Right forelimb (tissue), 1 donor: ENCODE data around the gene KDM5C.

Experiments used
- DNase-seq: peaks from one replicate; pipeline ENCODE4 v3.0.0-alpha.2; 2018

Gene KDM5C

GRCh38 chrX:53224860-53225797, at the start of gene KDM5C:
TSS of gene KDM5C (minus strand) at chrX:53225207. CDS start at chrX:53224889, 318 bp downstream.
- peak; percentile 88 for DNase-seq

DNA sequence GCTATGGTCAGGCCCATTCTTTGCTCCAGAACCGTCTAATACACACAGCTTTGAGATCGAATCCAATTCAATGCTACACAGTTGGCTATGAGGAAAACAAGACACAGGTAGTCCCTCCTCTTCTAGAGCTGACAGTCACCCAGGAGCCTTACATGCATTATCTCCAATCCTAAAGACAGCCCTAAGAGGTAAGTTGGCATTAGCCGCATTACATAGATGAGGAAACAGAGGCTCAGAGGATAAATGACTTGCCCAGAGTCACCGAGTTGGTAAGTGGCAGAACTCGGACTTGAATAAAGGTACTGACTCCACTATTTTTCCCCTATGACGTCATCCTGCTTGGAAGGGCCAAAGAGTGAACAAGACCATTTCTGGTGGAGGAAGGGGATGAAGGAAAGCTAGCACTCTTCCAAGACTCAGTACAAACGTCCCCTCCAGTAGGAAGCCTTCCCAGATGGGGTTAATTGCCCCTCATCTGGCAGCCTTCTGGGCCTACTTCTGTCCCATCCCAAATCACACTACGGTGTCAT, 47.9 kb upstream of the KDM5C start:
- DNase-seq, result no peak

GRCh38 chrX:53269536-53270107, 44.6 kb upstream of the KDM5C start:
- no peak for DNase-seq

DNA sequence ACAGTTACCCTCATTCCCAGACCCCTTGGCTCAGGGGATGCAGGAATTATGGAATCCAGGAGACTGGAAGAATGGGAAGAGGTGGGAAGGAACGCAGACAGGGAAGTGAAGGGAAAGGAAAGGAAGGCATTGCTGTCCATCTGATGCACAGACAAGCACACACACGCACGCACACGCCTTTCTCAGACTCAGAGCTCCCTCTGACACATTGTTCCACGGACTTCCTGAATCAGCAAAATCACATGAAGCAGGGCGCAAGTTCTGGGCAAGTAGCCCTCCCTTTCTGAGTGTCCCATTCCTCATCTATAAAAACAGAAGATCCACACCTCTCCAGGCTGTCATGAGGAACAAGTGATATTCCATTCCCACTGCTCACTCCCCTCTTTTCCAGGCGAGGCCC, 43.2 kb upstream of the KDM5C start:
- DNase-seq, result no peak

DNA sequence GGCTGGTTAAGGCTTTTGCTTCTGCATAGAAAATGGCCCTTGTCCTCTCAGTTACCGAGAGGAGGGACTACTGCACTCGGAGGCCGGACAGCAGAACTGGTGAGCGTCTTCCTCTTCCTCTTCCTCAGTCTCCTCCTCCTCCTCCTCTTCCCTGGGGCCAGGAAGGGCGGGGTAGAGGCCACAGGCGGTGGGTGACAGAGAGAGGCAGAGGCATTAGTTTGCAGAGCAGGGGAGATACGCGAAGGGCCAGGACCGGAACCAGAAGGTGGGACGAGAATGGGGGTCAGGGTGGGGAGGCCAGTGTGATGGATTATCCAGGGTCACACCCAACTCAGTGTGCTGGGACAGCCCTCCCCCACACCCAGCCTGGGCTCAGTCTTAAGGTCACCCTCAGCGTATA, 41.9 kb upstream of the KDM5C start:
- DNase-seq, result no peak

DNA sequence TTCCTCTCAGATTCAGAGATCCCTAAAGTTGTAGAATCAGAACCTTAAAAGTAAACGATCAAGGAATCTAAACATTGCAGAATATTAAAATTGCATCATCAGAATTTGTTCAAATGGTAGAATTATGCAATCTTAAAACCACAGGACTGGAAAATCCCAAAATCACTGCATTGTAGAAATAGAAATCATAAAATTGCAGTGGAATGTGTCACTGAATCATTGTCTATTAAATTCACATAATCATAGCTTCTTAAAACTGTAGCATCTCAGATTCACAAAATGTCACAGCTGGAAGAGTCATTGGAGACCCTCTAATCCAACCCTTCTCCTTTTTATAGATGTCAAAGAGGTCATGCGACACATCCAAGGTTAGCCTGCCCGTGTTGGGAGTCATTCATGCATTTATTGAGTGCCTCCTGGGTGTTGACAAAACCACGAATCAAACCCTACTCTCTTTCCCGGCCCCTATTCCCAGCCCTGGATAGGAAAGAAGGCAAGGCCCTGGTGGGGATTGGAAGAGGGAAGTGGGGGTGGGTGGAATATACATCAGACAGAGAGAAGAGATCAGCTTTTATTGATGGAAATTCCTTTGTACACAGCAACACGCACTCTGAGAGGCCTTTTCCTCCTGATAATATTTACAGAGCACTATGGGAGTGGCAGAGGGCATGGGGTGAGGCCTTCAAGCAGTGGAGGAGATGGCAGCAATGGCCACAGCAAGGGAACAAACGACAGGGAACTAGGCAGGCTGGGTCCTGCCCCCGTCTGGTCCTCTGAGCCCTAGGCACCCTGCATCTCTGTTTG, 41.0 kb upstream of the KDM5C start:
- DNase-seq, result no peak

GRCh38 chrX:53263597-53264094, 38.6 kb upstream of the KDM5C start:
- DNase-seq, result no peak

DNA sequence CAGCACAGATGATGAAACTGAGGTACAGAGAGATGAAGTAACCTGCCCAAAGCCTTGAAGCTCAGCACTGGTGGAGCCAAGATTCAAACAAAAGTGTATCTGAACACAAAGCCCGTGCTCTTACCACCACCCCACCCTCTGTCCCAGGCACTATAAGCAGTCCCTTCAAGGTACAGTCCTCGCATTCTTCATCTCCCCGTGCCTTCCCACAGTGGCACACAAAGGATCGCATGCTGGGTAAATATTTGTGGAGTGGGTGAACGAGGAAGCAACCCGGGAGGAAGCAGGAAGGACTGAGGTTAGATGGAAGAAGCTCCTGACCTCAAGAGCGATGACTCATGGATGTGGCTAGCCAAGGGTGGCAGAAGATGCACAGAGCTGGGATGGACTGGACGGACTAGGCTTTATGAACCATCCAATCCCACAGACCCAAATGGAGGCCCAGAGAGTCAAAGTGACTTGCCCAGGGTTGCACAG, 37.9 kb upstream of the KDM5C start:
- DNase-seq, result no peak

- DNase-seq, result no peak
Measured at GRCh38 chrX:53262189-53262917, 37.3 kb upstream of the KDM5C start.

- no peak for DNase-seq
Measured at GRCh38 chrX:53261355-53261972, 36.5 kb upstream of the KDM5C start.

DNA sequence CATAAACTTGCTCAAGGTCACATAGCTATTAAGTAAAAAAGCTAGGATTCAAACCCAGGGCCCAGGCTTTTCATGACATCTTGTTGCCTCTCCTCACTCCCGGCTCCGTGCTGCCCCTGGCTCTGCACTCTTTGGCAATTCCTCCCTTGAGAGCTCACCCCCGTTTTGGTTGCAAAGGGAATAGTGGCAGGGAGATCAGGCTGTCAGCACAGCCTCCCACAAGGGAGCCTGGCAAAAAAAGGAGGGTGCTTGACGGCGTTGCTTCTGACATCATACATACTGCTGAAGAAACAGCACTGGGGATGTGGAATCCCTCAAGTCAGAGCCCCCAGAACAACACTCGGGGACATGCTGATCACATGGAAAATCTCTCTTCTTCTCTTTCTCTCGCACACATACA, 35.8 kb upstream of the KDM5C start:
- no peak for DNase-seq

DNA sequence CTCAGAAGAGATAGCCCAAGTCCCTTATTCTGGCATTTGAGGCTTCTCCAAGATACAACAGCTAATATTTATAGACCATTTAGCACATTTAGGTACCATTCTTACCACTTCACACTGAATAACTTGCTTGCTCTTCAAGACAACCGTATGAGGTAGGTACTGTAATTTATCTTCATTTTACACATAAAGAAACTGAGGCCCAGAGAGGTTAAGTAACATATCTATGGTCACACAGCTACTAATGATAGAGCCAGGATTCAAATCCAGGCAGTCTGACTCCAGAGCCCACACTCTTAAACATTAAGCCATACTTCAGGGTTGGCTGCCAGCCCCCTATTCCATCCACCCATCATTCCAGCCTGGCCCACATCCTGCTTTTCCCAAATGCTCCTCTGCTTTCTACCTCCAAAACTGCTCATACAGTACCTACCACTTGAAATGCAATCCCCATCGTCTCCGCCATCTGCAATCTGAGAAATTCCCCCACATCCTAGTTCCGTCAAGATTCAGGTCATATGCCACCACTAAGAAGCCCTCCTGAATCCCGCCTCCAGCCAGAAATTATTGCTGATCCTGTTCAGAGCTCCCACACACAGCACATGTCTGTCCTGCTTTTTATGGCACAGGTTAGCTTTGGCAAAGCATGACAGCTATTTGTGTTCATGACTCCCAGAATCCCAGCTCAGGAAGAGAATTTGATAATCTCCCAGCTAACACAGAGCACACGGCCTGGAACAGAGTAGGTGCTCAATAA, 32.8 kb upstream of the KDM5C start:
- DNase-seq, result no peak

DNA sequence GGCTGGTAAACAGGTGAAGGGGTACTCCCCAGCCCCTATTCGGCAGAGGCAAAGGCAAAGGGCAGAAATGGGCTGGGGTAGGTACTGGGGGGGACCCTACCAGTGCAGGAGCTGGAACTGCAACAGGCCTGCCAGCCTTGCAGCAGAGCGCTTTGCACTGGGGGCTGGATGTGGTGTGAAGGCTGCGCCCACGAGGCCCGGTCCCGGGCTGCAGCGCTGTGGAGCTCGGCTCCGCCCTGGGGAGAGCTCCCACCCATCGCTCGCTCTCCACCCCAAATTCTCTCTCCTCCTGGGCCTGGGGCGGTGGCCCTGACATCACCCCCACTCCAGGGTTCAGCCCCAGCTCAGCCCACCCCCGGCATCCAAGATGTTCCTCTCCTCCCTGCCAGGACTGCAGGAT, 32.2 kb upstream of the KDM5C start:
- DNase-seq, result no peak

DNA sequence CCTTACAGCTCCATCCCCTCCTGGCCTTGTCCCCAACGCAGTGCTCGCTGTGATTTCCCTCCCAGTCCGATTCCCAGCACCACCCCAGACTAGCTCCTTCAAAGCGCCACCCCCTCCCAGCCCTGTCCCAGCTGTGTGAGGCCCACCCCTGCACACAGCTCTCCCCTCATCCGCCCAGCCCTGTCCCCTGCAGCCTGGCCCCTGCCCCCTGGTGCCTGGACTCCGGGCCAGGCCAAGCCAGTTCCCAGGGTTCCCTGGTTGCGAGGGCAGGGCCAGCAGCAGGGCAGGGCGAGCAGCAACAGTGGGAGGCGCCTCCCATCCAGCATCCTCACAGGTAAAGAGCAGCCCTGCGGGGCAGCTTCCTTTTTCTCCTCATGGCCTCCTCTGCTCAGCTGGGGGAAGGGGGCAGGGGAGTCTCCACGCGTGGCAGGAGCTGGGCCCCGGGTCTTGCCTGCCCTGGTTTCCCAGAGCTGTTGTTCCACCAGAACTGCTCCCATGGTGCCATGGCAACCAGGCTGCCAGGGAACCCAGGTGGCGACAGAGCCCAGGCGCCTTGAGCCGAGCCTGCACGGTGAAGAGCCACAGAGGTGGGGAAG, 31.5 kb upstream of the KDM5C start:
- DNase-seq, result no peak

GRCh38 chrX:53255738-53256191, 30.8 kb upstream of the KDM5C start:
- no peak for DNase-seq

DNA sequence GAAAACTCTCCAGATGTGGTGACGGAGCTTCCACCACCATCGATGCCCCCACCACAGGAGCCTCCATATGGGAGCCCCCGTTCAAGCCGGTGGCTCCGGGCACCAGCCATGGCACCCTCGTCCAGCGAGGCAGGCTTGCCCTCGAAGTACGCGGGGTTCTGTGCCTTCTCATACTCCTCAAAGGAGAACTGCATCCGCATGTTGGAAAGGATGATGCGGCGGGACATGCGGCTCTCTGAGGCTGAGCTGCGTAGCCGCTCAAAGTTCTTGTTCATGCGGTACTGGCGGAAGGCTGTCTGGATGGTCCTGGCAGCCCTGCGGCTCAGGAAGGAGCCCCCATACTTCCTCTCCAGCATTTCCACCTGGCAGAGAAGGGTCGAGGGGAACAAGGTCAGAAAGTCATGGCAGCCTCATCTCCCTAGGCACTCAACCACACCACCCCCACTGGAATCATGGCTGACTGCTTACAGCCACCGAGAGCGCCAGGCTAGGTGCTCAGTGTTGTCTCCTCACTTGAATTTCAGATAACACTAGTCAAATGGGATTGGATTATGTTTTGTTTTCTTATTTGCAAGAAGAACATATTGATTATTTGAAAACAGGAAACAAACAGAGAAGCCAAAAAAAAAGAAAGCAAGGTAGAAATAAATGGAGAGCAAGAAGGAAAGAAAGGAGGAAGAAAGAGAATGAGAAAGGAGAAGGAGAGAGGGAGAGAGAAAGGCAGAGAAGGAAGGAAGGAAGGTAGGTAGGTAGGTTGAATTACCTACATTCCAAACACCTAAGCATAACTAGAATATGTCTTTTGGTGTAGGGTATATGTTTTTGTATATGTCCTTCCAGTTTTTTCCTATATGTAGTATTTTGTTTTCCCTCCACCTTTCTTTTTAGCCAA, 29.8 kb upstream of the KDM5C start:
- no peak for DNase-seq

GRCh38 chrX:53253293-53254020, 28.4 kb upstream of the KDM5C start:
- DNase-seq, result no peak

GRCh38 chrX:53251307-53251706, 26.3 kb upstream of the KDM5C start:
- no peak for DNase-seq

DNA sequence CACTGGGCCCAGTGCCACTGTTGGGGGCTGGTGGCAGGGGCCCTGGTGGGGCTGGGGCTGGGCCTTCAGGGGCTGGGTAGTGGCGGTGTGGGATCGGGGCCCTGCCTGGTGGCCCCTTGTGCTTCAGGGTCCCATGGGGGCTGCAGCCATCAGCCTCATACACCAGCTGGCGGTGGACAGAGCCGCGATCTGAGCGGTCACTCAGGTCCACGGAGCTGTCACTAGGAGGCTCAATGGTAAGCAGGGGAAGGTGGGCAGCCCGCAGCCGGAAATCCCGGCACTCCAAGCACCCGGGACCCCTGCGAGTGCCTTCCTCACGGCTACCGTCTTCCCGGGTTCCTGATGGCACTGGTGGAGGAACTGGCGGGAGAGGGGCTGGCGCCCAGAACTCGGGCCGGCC, 25.5 kb upstream of the KDM5C start:
- no peak for DNase-seq
